ENCODE data around the gene OLFML3. TPM values are rescaled to one million over a fixed set of nuclear protein-coding genes. Genes with fewer than 3 reads are reported as not detected.
A peak's percentile ranks its signal among the peaks of the same experiment; 100 is the strongest.

Gene OLFML3
- total and polyA plus RNA-seq, 2 experiments from 2014 or later, result 9.7 to 16.0 TPM

GRCh38 chr1:113981962-113982931 lies 3.0 kb downstream of the OLFML3 start:
- H3K4me1 ChIP-seq (ENCODE audit: low read depth), result peaks cover 21% of the 10 kb centered on the region
- no peak overlapping the region for H3K27ac ChIP-seq
- TF ChIP-seq CTCF (IDR thresholded peaks at IDR 0.05; ENCODE audit: low read depth, low read length), result no peak
- no peak overlapping the region for H3K4me3 ChIP-seq
- H3K36me3 ChIP-seq, result no peaks in the 10 kb centered on the region
- no peaks in the 10 kb centered on the region for H3K27me3 ChIP-seq
- peak; percentile 10 to 96 for DNase-seq (ENCODE audit: low read depth in 1 of 2, low spot score in 1 of 2)
- no peaks in the 10 kb centered on the region for H3K9me3 ChIP-seq (ENCODE audit: low read depth)

GRCh38 chr1:113982949-113983348 lies 3.7 kb downstream of the OLFML3 start:
- Histone ChIP-seq H3K27me3 (no peaks in the 10 kb centered on the region), H3K4me3 (no peak overlapping the region), H3K4me1 (ENCODE audit: low read depth) (peaks cover 21% of the 10 kb centered on the region), H3K9me3 (ENCODE audit: low read depth) (no peaks in the 10 kb centered on the region), H3K36me3 (no peaks in the 10 kb centered on the region), H3K27ac (no peak overlapping the region)
- TF ChIP-seq CTCF (IDR thresholded peaks at IDR 0.05; ENCODE audit: low read depth, low read length), result no peak
- DNase-seq (ENCODE audit: low read depth in 1 of 2, low spot score in 1 of 2), result no peak

- no peak for DNase-seq (ENCODE audit: low read depth in 1 of 2, low spot score in 1 of 2)
- TF ChIP-seq CTCF (IDR thresholded peaks at IDR 0.05; ENCODE audit: low read depth, low read length), result no peak
- Histone ChIP-seq H3K27me3 (no peaks in the 10 kb centered on the region), H3K9me3 (ENCODE audit: low read depth) (no peaks in the 10 kb centered on the region), H3K27ac (no peak overlapping the region), H3K4me1 (ENCODE audit: low read depth) (peaks cover 21% of the 10 kb centered on the region), H3K36me3 (no peaks in the 10 kb centered on the region), H3K4me3 (no peak overlapping the region)
These were observed 4.1 kb downstream of the OLFML3 start for GRCh38 chr1:113983391-113983790.

- no peak overlapping the region for H3K27ac ChIP-seq
- no peak for TF ChIP-seq CTCF (IDR thresholded peaks at IDR 0.05; ENCODE audit: low read depth, low read length)
These were observed 4.6 kb downstream of the OLFML3 start for GRCh38 chr1:113983826-113984225.

GRCh38 chr1:113984710-113985109 lies 5.4 kb downstream of the OLFML3 start:
- no peak for TF ChIP-seq CTCF (IDR thresholded peaks at IDR 0.05; ENCODE audit: low read depth, low read length)
- DNase-seq (ENCODE audit: low read depth in 1 of 2, low spot score in 1 of 2), result no peak
- H3K36me3 ChIP-seq, result no peaks in the 10 kb centered on the region
- no peak overlapping the region for H3K4me3 ChIP-seq
- H3K9me3 ChIP-seq (ENCODE audit: low read depth), result no peaks in the 10 kb centered on the region
- no peak overlapping the region for H3K27ac ChIP-seq
- no peaks in the 10 kb centered on the region for H3K27me3 ChIP-seq
- H3K4me1 ChIP-seq (ENCODE audit: low read depth), result peaks cover 15% of the 10 kb centered on the region

More at GRCh38 chr1:113983826-113984225, 4.6 kb downstream of the OLFML3 start:
- H3K9me3 ChIP-seq (ENCODE audit: low read depth), result no peaks in the 10 kb centered on the region
- no peak for DNase-seq (ENCODE audit: low read depth in 1 of 2, low spot score in 1 of 2)
- H3K36me3 ChIP-seq, result no peaks in the 10 kb centered on the region
- H3K4me3 ChIP-seq, result no peak overlapping the region
- no peaks in the 10 kb centered on the region for H3K27me3 ChIP-seq
- peaks cover 21% of the 10 kb centered on the region for H3K4me1 ChIP-seq (ENCODE audit: low read depth)

Data from cardiac muscle cell (in vitro differentiated cells and primary cell).